Measurements from ENCODE around the gene C17orf113. TPM values are rescaled to one million over a fixed set of nuclear protein-coding genes. Genes with fewer than 3 reads are reported as not detected.

The C17orf113 gene
- 0.33 TPM for polyA plus RNA-seq (2013, experiment 1 of 2; ENCODE audit: insufficient read length)
- 0.21 TPM for polyA plus RNA-seq (2013, experiment 2 of 2; ENCODE audit: insufficient read length)

DNA sequence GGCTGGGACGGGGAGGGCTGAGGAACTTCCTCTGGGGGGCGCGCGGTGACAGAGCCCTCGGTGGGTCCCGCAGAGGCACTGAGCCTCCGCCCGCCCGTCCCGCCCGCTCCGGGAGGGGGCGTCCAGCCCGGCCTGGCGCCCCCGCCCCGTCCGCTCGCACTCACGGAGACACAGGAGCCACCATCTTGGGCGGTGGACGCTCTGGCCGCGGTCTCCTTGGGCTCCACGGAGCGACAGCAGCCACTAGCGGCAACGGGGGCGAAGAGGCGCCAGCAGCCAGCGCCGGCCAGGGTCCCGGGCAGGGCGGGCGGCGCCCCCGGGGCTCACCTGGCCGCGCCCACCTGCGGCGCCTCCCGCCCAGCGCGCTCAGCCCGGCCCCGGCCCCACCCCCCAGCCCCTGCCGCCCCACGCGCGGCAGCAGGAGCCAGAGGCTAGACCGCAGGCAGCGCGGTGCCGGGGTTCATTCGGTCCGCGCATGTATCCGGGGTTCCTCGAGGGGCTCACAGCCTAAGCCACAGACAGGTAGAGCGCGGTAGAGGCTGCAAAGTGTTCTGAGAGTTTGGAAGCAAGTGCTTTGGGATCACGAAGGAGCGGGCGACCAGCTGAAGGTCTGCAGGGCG, at the start of gene C17orf113:
Gene C17orf113 (minus strand): TSS at position 209 of the 620 bp plus-strand sequence. CDS start 7,225 bp downstream, outside the sequence.
- peak; percentile 34 for DNase-seq

DNA sequence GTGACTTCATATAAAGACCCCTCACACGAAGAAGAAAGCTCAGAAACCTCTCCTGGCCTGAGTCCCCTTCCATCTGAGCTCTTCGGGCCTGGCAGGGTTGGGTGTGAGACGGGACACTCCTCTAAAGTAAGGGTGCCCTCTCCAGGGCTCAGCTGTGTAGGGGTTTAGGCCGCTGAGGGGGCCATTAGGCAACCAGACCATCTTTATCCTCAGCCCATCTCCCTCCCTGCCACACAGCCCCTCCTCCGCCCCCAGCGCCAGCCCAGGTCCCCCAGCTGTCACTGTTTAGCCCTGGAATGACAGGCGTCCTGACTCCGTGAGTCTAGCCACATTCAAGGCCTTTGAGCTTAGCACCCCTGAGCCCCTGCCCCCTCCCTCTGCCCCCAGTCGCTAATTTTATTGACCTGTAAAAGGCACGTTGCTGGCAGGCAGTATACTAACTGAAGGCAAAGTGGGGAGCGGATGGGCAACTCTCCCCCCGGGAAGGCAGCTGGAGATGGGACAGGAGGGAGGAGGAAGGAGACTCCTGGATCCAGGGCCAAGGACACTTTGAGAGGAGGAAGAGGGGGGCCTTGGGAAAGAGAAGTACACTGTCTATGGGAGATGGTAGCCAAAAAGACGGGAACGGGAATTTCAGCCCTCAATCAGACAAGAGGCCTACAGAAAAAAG, 48.5 kb upstream of the C17orf113 start:
- no peak for DNase-seq

DNA sequence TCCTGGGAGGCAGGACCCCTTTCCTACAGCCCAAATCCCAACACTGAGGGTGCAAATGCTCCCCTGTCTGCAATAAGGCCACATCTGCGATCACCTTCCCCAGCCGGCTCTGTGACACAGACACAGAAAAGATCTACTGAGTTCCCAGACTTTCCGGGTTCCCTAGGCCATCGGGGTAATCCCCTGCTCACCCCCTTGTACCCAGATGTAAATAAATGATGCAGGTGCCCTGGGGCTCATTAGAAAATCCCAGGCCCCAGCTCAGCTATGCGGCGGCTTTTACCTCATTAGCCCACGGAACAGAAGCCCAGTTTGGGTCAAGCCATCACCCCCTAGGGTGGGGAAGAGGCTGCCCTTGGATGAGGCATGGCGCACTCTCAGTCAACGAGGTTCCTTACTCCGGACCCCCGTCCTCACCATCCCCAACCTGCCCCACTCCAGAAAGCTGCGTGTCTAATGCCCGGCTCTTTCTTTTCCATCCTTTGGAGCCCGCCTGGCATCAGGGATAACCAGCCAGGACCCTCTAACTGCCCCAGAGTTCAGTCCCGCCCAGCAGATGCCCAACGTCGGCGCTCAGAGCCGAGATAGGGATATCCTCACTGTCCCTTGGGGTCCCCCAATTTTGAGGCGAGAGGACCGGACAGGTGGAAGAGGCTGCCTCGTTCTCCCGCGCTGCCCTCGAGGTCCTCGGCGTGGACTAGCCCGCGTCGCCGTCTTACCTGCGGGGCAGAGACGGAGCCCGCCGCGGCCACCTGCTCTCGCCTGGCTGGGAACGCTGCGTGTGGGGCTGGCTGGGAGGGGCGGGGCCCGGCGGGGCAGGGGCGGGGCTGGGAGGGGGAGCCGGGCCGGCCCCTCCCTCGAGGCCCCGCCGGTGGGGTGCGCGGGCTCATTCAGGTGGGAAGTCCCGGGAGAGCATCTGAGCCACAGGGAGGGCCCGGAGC, 47.6 kb upstream of the C17orf113 start, which contains the start of gene ZNF385C:
Gene ZNF385C (minus strand): TSS at position 783 of the 941 bp plus-strand sequence. CDS start 35,417 bp downstream, outside the sequence.
- DNase-seq, result no peak

DNA sequence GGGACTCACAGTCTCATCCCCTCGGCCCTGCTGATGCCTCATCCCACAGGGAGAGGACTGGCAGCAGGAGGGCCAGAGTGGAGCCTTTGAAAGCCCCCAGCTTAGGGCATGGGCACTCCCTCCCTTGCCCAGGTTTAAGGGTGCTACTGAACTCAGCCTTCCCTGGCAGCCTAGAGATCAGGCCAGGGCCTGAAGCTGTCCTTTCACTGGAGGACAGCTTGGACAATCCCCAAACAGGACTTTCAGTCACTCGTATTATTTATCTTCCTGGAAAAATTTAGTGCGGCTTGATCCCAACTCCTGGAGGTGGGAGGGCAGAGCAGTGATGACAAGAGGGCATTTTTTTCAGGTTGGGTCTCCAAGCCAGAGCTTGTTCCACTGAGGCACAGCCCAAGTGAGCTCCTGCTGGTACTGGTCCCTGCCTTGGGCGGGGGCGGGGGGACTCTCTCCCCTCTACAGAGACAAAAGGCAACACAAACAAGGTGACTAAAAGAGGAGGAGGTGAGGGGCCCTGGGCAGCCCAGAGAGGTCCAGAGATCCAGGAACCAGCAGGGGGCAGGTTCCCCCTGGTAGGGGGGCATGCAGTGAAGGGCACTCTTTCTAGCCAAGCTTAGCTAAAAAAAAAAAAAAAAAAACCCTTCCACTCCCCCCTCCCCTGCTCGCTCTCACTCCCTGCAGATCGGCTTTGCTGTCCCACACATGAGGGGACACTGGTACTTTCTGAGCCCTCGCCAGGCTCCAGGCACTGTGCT, 46.1 kb upstream of the C17orf113 start:
- DNase-seq, result no peak

DNA sequence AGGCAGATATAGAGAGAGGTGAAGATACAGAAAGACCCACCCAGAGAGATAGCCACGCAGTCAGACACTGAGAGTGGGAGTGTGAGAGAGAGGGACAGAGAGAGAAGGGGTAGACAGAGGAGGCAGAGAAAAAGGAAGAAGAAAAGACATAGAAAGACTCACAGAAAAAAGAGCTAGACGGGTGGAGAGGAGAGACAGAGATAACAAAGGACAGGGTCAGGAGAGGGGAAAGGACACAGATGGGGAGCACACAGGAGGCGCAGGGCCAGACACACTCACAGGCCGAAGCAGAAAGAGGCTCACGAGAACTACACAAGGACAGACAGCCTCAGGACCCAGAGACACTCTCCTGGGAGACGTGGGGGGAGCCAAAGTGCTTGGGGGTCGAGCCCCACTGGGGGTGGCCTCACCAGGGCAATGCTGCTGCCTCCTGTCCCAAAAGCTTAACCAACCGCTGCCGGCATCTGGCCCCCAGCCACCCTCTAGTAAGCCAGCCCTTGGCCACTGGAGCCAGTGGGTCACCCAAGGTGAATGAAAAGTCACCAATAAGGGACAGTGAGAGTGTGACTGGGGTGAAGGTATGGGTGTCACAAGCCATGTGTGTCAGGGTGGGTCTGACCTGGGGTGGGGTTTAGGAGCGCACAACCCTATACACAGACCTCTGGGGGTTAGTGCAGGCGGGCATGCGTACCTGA, 44.1 kb upstream of the C17orf113 start:
- no peak for DNase-seq

DNA sequence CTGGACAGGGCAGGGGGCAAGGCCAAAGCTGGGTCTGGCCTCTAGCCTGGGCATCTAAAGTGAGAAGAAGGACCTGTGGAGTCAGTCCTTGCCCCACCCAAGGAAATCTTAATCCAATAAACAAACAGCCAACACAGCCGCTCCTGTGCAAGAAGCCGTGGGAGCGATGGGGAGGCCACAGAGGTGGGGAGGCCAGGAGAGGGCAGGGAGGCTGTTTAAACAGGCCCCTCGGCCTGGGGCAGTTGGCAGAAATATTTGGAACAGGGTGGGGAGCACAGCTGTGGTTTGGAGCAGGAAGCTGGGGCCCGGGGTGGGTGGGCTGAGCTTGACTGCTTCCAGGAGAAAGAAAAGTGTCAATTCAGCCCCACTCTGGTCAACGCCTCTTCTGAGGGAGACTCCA, 42.5 kb upstream of the C17orf113 start:
- DNase-seq, result no peak

DNA sequence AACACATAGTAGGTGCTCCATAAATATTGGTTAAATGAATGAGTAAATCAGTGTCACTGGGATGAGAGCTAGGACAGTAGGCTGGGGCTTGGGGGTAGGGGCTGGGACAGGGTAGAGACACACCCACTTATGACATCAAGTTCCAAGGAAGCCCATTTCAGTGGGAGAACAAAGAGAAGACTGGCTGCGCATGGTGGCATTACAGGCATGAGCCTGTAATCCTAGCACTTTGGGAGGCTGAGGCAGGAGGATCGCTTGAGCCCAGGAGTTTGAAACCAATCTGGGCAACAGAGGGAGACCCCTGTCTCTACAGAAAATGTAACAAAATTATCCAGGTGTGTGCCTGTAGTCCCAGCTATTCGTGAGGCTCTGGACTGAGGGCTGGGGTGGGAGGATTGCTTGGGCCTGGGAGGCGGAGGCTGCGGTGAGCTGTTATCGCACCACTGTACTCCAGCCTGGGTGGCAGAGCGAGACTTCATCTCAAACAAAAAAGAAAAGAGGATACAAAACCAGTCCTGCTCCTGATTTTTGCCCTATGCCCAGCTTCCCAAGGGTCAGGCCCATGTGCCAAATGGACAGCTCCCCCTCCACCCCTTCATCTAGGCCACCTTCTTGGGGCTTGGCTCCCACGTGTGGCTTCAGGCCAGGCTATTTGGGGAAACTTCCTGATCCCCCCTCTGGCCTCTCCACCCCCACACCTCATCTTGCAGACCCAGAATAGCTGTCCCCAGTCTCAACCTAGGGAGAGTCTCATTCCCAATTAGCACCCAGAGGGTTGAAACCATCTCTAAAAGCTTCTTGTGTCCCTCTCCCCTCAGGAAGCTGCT, 40.8 kb upstream of the C17orf113 start:
- DNase-seq, result no peak

DNA sequence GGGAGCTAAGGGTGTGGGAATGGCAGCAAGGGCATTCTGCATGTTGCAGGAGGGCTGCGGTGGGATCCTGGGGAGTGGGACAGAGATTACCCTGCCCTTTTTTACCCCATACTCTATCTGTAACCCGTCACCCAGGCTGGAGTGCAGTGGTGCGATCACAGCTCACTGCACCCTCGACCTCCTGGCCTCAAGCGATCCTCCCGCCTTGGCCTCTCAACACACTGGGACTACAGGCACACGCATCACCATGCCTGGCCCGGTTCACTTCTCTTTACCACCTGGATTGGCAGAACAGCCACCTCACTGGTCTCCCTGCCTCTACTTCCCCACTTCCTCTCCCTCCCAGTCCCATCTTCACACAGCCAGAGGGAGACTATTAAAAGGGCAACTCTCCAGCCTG, 38.3 kb upstream of the C17orf113 start:
- DNase-seq, result no peak

DNA sequence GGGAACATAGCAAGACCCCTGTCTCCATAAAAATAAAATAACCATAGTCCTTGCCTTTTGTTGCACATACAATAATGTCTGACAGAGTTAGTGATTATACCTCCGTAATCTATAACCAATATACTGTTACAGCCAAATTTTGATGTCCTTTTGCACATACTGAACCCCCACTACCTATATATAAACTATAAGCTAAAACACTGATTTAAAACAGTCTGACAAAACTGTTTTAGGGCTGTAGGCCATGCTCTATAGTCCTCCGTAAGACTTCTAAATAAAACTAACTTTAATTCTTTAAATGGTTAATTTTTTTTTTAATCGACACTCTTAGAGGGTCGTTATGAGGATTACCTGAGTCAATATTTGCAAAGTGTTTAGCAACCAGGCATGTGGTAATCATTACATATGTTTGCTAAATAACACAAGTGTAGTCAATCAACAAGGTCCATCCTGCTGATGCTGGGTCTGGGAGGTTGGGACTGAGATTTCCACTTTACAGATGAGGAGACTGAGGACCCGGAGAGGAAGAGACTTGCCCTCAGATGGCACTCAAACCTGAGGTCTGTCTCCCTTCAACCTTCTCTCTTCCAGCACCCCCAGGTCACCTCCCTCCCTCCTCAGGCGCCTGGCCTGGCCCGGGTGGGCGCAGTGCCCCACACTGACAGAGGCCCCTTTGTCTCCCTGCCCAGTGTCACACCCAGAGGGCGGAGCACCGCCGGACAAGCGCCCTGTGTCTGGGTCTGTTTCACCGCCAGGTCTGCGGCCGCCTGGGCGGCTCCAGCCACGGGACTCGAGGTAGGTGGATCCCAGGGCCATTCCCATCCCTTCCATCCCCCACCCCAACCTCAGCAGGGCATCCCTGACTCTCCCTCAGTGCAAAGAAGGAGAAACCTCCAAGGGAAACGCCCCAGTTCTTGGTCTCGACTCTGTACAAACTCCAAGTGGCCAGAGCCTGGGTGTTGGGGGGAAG, 37.6 kb upstream of the C17orf113 start:
- no peak for DNase-seq

DNA sequence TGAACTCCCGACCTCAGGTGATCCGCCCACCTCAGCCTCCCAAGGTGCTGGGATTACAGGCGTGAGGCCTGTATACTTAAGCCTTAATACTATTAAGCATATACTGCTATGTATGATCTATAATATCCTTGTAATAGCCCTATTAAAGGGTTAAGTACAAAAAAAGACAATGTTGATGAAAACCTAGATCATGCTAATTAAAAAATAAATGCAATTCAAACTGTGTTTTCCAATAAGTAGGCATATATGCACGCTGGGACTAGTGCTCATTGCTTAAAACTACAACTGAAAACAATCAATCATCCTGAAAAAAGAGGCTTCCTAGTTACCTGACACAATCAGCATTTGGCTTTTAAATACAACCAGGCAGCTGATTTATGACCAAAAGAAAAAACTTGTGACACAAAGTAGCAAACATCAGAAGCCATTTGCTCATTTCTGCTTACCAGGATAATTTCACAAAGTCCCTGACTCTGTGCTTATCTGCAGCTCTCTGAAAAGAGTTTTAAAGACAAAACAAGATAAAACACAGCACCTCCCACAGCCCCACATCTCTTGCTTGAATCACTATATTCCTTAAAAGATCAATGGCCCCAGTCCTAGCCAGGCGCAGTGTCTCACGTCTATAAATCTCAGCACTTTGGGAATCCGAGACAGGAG, 36.8 kb upstream of the C17orf113 start:
- no peak for DNase-seq

DNA sequence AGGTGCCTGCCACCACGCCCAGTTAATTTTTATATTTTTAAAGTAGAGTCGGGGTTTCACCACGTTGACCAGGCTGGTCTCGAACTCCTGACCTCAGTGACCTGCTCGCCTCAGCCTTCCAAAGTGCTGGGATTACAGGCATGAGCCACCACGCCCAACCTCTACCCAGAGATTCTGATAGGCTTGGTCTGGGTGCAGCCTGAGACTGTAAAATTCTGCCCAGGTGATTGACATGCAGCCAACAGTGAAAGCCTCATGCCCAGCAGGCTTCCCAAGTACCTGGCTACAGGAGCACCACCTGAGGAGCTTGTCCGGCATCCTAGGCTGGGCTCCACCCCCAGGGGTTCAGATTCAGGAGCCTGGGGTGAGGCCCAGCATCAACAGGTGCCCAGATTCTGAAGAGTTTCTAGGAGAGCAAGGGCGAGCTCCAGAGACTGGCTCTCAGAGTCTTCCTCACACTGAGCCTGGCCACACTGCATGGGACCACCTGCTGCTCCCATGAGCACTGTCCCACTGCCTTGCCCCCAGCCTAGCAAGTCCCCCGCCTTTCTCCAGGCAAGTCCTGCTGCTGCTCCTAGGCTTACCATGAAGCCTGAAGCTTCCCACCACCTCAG, 31.2 kb upstream of the C17orf113 start:
- DNase-seq, result no peak

DNA sequence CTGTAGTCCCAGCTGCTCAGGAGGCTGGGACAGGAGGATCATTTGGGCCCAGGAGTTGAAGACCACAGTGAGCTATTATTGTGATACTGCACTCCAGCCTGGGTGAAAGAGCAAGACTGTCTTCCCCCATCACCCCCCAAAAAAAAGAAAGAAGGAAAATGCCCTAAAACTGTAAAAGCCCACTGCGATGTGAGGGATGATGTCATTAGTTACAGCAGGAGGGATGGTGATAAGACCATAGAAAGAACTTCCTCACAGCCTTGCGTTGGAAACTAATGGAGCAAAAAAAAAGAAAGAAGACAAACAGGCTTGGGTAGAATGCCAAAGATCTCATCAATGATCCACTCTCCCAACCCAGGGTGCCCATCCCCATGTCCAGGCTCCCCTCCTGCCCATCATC, 29.1 kb upstream of the C17orf113 start:
- DNase-seq, result no peak

DNA sequence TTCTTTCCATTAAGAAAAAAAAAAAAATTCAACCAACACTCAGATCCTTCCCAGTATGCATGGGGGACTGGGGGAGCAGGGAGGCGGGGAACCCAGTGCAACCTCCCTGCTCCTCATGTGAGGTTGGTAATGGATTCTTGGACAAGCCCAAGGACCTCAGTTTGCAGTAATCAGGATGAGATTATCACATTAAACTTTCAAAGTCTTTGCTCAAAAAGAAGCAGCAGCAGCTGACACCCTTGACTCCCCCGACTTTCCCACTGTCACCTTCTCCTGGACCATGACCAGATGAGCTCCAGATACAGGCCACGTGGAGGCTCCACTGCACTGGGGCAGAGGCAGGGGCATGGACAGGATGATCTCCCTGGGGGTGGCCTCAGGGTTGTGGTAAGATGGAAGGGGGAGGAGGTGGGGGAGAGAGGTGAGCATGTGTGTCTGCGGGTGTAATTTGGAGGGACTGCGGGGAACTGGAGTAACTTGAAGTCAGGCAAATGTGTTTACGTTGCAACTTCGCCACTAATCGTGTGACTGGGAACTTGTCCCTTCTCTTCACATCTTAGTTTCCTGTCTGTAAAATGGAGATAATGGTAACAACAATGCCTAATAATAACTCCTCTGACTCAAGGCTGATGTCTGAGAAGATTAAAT, 28.1 kb upstream of the C17orf113 start:
- DNase-seq, result no peak

DNA sequence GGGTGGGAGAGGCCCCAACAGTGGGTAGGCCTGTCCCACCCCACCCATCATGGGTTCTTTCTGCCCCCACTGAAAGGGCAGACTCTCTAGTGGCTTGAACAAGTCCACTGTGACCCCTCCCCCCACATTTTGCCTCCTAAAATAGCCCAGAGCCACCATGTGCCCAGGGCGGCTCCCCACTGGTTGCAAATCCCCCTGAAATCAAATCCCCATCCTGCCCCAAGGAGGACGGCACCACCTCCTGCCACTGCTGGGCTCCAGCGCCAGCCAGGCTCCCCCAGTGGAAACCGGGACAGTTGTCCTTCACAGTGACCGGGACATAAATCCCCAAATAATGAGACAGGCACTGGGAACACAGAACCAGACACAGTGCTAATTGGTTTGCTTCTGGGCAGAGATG, 27.4 kb upstream of the C17orf113 start:
- no peak for DNase-seq

DNA sequence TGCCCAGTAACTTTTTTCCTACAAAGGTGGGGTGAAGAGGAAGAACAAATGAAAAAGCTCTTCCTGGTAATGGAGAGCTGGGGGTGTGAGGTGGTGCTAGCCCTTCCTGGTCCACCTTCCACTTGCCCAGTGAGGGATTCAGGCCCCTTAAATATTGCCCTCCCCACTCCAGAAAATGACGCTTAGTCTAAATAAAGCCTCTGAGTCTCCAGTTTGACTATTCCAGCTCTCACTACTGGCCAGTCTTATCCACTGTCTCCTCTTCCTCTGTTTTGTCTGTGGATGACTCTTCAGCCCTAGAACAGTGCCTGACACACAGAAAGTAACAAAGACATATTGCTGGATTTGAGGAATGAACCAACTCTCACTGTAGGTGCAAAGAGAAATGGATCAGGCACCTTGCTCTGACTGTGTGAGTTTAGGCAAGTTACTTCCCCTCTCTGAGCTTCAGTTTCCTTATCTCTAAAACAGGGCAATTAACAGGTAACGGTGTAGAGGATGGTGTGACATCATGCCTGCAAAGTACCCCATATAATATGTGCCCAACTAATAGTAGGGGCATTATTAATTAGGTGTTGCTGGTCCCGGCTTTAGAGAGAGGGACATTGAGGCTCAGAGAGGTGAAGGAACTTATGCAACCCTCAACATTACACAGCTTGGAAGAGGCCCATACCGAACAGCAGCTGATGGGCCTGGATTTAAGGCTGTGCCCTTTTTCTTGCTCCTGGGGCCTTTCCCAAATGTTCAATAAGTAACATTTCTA, 26.6 kb upstream of the C17orf113 start:
- DNase-seq, result no peak

DNA sequence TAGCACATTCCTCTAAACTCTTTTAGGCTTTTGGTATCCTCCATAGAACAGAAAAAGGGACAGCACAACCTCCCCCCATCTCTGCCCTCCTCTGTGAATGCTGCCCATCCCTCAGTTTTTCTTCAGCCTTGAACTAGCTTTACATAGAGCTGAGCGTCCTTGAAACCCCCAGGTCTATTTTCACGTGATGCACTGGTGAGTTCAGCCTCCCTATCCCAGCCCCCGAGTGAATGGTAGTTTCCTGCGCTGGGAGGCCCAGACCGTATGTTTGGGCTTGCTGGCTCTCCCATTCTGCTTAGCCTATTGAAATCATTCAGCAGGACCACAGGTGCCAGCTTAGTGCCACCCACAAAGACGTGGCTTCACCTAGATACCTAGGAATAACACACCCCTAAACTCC, 25.4 kb upstream of the C17orf113 start:
- DNase-seq, result no peak
